ENCODE measurements around the gene IGIP.

Gene IGIP

DNA sequence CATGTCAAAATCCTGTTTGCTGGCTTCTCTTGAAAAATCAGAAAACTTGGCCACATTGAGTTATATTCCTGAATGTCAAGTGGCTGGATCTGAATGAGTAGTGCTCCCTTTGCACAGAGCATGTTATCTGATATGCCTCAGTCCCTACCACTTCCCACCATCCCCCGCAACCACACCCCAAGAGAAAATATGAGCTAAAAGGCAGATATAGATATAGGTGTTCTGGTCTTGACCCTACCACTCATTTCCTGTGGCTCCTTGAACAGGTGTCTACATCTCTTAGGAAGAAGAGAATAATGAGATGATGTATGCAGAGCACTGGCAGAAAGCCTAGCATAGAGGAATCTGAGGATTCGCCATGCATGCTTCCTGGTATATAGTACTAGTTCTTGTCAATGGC is 42.6 kb downstream of the IGIP start:
- DNase-seq = no peak

- no peak for DNase-seq
These were observed 43.7 kb downstream of the IGIP start for GRCh38 chr5:140169410-140169809.

DNA sequence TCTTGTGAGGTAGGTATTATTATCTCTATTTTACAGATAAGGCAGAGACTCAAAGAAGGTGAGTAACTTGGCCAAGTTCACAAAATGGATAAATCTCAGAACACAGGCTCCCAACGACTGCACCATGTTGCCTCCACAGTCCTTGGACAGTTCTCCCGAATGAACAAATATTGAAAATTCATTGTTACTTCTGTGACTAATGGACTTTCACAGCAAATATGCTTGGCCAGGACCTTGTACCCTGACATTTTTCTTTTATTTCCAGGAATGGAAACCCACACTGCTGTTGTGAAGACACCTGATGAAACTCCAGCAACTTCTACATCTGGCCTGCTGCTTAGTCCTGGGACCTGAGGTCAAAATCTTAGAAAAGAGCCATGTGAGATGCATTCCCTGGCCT is 46.7 kb downstream of the IGIP start:
- DNase-seq = no peak

- no peak for DNase-seq
These were observed 48.3 kb downstream of the IGIP start for GRCh38 chr5:140174014-140174413.

- peak; percentile 97 for DNase-seq
These were observed 49.0 kb downstream of the IGIP start, which contains the start of gene CYSTM1 for GRCh38 chr5:140174465-140175366. CYSTM1 (plus strand) TSS chr5:140175188; CDS start chr5:140194466, 19,278 bp downstream.

GRCh38 chr5:140175367-140176030 is 49.8 kb downstream of the IGIP start:
- DNase-seq = peak; percentile 56

- no peak for DNase-seq
These were observed 50.3 kb downstream of the IGIP start for GRCh38 chr5:140176031-140176387.

- DNase-seq = no peak
These were observed 52.3 kb downstream of the IGIP start for GRCh38 chr5:140178086-140178410.

DNA sequence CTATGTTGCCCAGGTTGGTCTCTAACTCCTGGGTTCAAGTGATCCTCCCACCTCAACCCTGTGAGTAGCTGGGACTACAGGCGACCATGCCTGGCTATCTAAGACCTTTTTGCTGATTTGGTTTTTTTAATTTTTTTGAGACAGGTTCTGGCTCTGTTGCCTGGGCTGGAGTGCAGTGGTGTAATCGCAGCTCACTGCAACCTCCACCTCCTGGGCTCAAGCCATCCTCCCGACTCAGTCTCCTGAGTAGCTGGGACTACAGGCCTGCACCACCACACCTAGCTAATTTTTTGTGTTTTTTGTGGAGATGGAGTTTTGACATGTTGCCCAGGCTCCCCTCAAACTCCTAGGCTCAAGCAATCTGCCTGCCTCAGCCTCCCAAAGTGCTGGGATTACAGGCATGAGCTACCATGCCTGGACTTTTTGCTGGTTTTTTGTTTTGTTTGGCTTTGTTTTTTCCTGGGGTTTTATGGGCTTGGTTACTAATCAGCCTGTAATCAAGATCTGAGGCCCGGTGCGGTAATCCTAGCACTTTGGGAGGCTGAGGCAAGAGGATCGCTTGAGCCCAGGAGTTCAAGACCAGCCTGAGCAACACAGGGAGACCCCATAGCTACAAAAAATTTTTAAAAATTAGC is 52.9 kb downstream of the IGIP start:
- no peak for DNase-seq

All from activated CD8-positive, alpha-beta memory T cell treated with anti-CD3 and anti-CD28 coated beads, Interleukin-2, amount 50 U/mL, for 4 hours (primary cell).